HG03469 (cell line): ENCODE results near the gene TPD52L2.

Source experiments
- ATAC-seq: cut with Tn5 transposase; IDR thresholded peaks from one replicate; pipeline ENCODE4 v1.9.1; 2021; ENCODE audit warnings: mild to moderate bottlenecking, moderate library complexity, moderate number of reproducible peaks; ENCODE audit not compliant: unreplicated experiment

The TPD52L2 gene

GRCh38 chr20:63930971-63931553 lies 66.0 kb downstream of the TPD52L2 start:
- ATAC-seq: no peak

DNA sequence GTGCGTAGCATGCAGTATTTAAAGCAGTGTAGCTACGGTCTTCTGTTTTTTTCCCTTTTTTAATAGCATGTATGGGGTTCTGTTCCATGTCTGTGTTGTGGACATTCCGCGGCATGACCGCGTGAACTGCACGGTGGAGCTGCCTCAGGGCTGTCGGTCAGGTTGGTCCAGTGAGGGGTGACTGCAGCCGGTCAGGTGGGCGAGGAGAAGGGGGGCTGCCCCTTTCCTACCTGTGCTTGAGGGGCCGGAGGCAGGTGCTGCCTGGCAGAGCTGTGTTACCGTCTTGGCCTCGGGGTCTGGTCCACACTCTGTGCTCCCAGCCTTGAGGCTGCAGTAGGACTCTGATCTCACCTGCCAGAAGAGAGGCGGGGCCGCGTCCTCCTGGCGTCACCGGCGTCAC lies 66.7 kb downstream of the TPD52L2 start:
- ATAC-seq: no peak

- ATAC-seq: no peak
Measured at GRCh38 chr20:63932606-63933160, 67.6 kb downstream of the TPD52L2 start.

GRCh38 chr20:63933646-63934045 lies 68.6 kb downstream of the TPD52L2 start:
- ATAC-seq: no peak

DNA sequence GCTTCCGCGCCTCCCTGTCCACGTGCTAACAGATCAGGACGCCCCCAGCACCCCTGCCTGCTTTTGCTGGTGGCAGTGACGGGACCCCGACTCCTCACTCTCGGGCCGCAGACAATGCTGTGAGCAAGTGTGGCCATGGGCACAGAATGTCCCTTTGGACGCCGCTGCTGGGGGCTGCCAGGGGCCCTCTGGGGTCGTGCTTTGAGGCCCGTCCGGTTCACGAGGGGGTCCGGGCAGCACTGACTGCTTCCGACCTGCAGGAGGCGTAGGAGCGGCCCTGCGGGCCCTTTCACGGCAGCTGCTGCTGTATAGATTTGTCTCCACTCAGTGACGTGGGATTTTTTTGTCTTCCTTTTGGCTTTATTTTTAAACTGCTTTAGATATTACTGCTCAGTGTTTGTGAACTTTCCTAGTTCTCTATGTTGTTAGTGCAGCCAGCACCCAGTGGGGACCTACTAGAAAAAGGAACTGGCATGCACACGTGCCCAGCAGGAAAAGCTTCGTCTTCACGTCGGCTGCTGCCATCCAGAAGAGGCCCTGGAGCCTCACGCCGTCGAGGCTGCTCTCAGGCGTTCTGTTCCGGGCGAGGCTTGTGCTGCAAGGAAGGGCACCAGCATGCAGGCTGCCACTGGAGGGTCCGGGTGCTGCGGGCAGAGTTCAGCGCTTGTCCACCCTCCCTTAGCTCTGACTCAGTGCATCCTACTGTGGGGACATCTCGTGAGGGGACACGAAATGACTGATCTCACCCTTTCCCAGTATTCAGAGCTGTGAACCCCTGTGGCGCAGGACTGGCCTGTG lies 69.4 kb downstream of the TPD52L2 start:
- ATAC-seq: no peak

GRCh38 chr20:63935447-63935846 lies 70.4 kb downstream of the TPD52L2 start:
- no peak for ATAC-seq

DNA sequence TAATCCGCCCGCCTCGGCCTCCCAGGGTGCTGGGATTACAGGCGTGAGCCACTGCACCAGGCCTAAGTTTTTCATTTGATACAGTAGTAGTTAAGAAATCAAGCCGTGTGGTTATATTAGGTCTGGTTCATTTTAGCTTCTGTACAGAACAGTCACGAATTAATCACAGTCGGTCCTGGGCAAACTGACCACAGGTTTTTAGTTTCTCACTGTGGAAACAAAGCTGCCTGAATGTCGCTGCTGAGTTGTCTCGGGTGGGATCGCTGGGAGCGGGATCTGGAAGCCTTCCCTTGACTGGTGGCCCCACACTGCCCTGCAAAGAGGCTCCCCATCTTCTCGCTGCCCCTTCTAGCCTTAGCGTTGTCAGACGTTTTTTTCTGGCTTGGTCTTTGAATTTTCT lies 72.5 kb downstream of the TPD52L2 start:
- ATAC-seq: no peak

DNA sequence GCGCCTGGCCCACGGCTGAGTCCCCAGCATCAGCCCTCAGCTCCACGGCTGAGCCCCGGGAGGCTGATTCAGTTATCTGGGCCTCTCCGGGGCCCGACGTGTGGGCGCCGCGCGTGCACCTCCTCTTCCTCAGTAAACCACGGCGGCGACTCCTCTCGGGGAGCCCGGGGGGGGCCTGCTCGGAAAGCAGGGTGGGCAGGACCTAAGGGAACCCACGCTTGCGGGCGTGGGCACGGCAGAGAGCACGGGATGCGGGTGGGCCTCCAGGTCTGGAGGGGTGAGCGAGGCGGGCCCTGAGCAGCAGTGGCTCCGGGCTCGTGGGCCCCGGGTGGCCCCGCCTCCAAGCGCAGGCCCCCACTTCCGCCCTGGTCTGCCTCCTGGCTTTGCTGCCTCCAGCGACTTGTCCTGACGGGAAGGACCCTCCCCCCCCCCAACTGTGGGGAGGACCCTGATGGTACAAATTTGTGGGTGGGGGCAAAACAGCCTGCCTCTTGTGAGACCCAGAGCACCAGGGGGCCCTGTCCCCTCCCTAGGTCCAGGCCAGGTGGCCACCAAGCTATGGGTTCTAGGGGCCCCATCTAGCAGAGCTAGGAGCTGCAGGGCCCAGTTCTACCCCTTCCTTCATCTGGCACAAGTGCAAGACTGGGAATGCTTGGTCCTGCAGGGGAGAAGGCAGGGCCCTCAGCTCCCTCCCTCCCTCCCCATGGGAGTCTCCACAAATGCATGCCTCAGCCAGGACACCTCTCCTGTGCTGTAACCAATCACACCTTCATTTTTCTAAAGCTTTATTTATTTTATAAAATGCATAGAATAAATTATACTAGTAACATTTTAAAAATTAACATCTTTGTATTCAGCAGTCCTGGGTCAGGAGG lies 74.2 kb downstream of the TPD52L2 start:
- ATAC-seq: no peak

DNA sequence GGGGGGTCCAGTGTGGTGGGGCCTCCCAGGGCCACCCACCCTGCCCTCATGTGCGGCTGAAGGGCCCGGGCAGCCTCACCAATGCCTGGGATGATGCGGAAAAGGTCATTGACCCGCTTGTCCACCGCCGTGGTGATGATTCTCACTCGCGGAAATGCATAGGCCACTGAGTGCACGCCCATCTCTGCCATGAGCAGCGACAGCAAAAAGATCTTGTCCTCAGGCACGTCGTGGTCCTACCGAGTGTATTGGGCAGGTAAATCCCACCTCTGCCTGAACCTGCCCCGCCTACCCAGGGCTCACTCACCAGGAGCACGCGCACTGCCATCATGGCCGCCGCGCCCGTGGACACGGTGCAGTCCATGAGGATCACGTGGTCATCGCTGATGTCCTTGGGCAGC lies 75.0 kb downstream of the TPD52L2 start:
- ATAC-seq: no peak

- ATAC-seq: no peak
Measured at GRCh38 chr20:63940472-63941266, 75.6 kb downstream of the TPD52L2 start.
